CD4-positive, alpha-beta memory T cell (primary cell): ENCODE measurements around the gene RAB22A. TPM values are rescaled to one million over a fixed set of nuclear protein-coding genes. Genes with fewer than 3 reads are reported as not detected.
A peak's percentile ranks its signal among the peaks of the same experiment; 100 is the strongest.

Experiments used
- CTCF ChIA-PET: fragments of 350-600 bp; sonication (Branson Sonifier 250); formaldehyde crosslinking; loops from one replicate; lab custom pipeline; 2021; ENCODE audit warnings: inconsistent platforms; ENCODE audit not compliant: partially characterized antibody; lab: Charles Lee
- POLR2A ChIA-PET: fragments of 350-600 bp; sonication (Branson Sonifier 250); formaldehyde crosslinking; loops from one replicate; lab custom pipeline; 2021; ENCODE audit not compliant: partially characterized antibody; lab: Charles Lee
- DNase-seq, 5 donors: peaks; one replicate each; pipeline versions ENCODE4 v3.0.0 to v3.0.0-alpha.2; 2020 to 2022; ENCODE audit warnings: mixed read lengths in 1 of 5
- H3K27ac ChIP-seq: one replicate; pipeline ENCODE4 v1.7.0; 2013; ENCODE audit warnings: low read depth, low read length
- H3K27me3 ChIP-seq: 2 replicates; pipeline ENCODE4 v1.7.0; 2013; ENCODE audit warnings: mild to moderate bottlenecking, low read length, moderate library complexity; ENCODE audit not compliant: insufficient read depth
- H3K36me3 ChIP-seq: 2 replicates; pipeline ENCODE4 v1.7.0; 2013; ENCODE audit warnings: mild to moderate bottlenecking, low read length, moderate library complexity; ENCODE audit not compliant: insufficient read depth
- H3K4me1 ChIP-seq: 2 replicates; pipeline ENCODE4 v1.7.0; 2013; ENCODE audit warnings: mild to moderate bottlenecking, low read length, moderate library complexity; ENCODE audit not compliant: insufficient read depth
- H3K4me3 ChIP-seq, 2 donors: one replicate each; pipeline ENCODE4 v1.7.0; 2013; ENCODE audit warnings: low read length in 2 of 2, mild to moderate bottlenecking in 1 of 2
- H3K9me3 ChIP-seq, 2 donors: one replicate each; pipeline ENCODE4 v1.7.0; 2013; ENCODE audit warnings: low read length in 2 of 2, control low read depth in 1 of 2; ENCODE audit not compliant: control insufficient read depth in 1 of 2
- H3K27ac Mint-ChIP-seq, 7 donors: one replicate each; pipeline ENCODE4 v1.8.0; 2020 to 2021; ENCODE audit warnings: mixed read lengths in 7 of 7, mild to moderate bottlenecking in 6 of 7, inconsistent platforms in 3 of 7, moderate library complexity in 3 of 7
- H3K27me3 Mint-ChIP-seq, 2 donors: one replicate each; pipeline ENCODE4 v1.8.0; 2020 to 2021; ENCODE audit warnings: mixed read lengths in 2 of 2
- H3K36me3 Mint-ChIP-seq, 2 donors: one replicate each; pipeline ENCODE4 v1.8.0; 2020 to 2021; ENCODE audit warnings: mixed read lengths in 2 of 2, inconsistent platforms in 1 of 2, mild to moderate bottlenecking in 1 of 2
- H3K4me1 Mint-ChIP-seq, 4 donors: one replicate each; pipeline ENCODE4 v1.8.0; 2020 to 2021; ENCODE audit warnings: mixed read lengths in 4 of 4, mild to moderate bottlenecking in 1 of 4
- H3K4me3 Mint-ChIP-seq, 8 donors: one replicate each; pipeline ENCODE4 v1.8.0; 2020 to 2021; ENCODE audit warnings: mixed read lengths in 8 of 8, mild to moderate bottlenecking in 7 of 8, moderate library complexity in 6 of 8, inconsistent platforms in 3 of 8
- H3K9me3 Mint-ChIP-seq, 8 donors: one replicate each; pipeline ENCODE4 v1.8.0; 2020 to 2021; ENCODE audit warnings: mixed read lengths in 8 of 8, mild to moderate bottlenecking in 5 of 8, inconsistent platforms in 3 of 8, moderate library complexity in 1 of 8
- intact Hi-C: fragments of 100-400 bp; cut with micrococcal nuclease; formaldehyde crosslinking; loops from one replicate; pipeline ENCODE4 v1.15.1; 2023
- polyA plus RNA-seq, 2 donors: library from polyadenylated mRNA; unstranded; fragments of 300-500 nt; fragmentation: Illumina TruSeq; gene quantifications; one replicate each; pipeline ENCODE4 v1.2.3, GENCODE V29; 2021
- total RNA-seq, 2 experiments: library from RNA; stranded (reverse); gene quantifications; one replicate each; pipeline ENCODE4 v1.2.3, GENCODE V29; 2021

RAB22A gene
- total and polyA plus RNA-seq, 4 experiments from 2014 or later = 11.0 to 23.6 (median 20.4) TPM

DNA sequence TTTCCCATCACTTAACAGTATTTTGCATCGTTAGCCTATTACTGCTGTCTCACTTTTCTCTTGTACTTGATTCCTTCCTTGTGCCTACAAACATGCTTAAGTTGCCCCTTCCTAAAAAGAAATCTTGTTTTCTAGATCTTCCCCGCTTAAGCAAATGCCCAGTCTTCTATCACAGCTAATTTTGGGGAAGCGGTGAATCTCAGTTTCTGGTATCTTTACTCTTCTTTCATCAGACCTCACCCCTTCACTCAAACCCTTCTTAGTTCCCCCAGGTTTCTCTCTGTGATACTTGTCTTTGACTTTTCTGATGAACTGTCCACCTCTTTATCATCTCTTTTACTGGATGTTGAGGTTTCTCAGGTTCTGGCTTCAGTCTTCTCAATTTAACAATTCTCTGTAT is 93.8 kb downstream of the RAB22A start:
- intact Hi-C loops = no loop called here
- Histone ChIP-seq H3K36me3 (no peaks in the 10 kb centered on the region), H3K27me3 (no peaks in the 10 kb centered on the region), H3K9me3 (no peaks in the 10 kb centered on the region), H3K4me3 (no peak overlapping the region), H3K4me1 (peaks cover 95% of the 10 kb centered on the region), H3K27ac (no peak overlapping the region)
- no peak for DNase-seq
- no peak overlapping the region for H3K4me3 Mint-ChIP-seq
- no peaks in the 10 kb centered on the region for H3K27me3 Mint-ChIP-seq
- H3K4me1 Mint-ChIP-seq = peaks cover 6 to 31% (median 19%) of the 10 kb centered on the region in 4 donors
- peaks cover 0 to 3% of the 10 kb centered on the region in 2 donors for H3K36me3 Mint-ChIP-seq
- ChIA-PET POLR2A (no interaction called here), CTCF (no interaction called here)
- peaks cover 0 to 1% (median 0%) of the 10 kb centered on the region in 8 donors for H3K9me3 Mint-ChIP-seq
- no peak overlapping the region for H3K27ac Mint-ChIP-seq

DNA sequence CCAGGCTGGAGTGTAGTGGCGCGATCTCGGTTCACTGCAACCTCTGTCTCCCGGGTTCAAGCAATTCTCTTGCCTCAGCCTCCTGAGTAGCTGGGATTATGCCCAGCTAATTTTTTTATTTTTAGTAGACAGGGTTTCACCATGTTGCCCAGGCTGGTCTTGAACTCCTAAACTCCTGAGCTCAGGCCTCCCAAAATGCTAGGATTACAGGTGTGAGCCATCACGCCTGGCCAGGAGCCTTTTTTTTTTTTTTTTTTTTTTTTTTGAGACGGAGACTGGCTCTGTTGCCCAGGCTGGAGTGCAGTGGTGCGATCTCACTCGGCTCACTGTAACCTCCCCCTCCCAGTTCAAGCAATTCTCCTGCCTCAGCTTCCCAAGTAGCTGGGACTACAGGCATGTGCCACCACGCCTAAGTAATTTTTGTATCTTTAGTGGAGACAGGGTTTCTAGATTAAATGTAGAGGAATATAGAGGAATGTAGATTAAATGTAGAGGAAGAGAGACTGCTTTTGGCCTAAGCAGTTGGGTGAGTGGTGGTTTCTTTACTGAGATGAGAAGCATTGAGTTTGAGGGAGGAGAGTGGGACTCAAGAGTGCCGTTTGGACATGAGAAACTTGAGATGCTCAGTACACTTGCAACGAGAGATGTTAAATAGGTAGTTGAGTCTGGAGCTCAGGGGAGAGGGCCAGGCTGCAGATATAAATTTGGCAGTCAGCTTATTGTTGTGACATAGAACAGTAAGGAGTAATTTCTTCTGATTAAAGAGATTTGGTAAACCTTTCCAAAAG is 96.2 kb downstream of the RAB22A start:
- Mint-ChIP-seq H3K36me3 (no peaks in the 10 kb centered on the region), H3K27me3 (no peaks in the 10 kb centered on the region), H3K27ac (no peak overlapping the region), H3K4me1 (peaks cover 0 to 33% (median 32%) of the 10 kb centered on the region in 4 donors), H3K4me3 (no peak overlapping the region), H3K9me3 (no peaks in the 10 kb centered on the region)
- POLR2A ChIA-PET = interaction anchor here (0.6 to 1.8 kb wide), 2 partner anchors 16 to 379 kb away, joined by 3 to 10 read pairs; partner anchors contain the start of gene VAPB
- no peak for DNase-seq
- H3K36me3 ChIP-seq = no peaks in the 10 kb centered on the region
- no peak overlapping the region for H3K4me3 ChIP-seq
- H3K9me3 ChIP-seq = no peaks in the 10 kb centered on the region
- CTCF ChIA-PET = interaction anchor here (1.6 kb wide), 1 partner anchor 17 kb away, joined by 5 read pairs; the partner anchor contains the start of gene VAPB
- no peak overlapping the region for H3K27ac ChIP-seq
- H3K4me1 ChIP-seq = peaks cover 94% of the 10 kb centered on the region
- H3K27me3 ChIP-seq = no peaks in the 10 kb centered on the region
- intact Hi-C loops = no loop called here

DNA sequence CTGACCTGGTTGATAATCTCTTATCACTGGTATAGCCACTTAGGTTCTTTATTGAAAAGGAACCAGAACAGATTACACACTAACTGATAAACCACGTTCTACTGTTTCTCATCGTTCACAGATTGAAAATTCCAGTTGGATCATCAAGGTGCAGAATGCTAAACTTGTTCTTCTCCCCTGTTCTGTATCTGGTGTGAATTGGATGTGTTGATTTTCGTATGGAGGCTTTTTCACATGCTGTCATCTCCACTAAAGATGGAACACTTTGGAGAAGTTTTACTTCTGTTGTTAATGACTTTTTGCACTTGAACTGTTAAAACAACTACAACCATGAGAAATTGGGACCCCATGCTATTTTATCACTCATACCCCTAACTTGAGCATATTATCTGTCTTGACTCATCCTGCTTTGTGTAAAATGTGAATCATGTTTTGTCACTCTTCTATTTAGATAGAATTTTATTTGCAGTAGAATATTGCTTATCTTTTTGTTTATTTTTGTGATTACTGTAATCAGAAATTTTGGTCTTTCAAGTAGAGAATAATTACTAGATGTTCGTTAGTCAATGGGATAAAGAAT is 97.0 kb downstream of the RAB22A start:
- Histone ChIP-seq H3K4me3 (no peak overlapping the region), H3K9me3 (no peaks in the 10 kb centered on the region), H3K4me1 (peaks cover 87% of the 10 kb centered on the region), H3K27me3 (no peaks in the 10 kb centered on the region), H3K27ac (no peak overlapping the region), H3K36me3 (no peaks in the 10 kb centered on the region)
- intact Hi-C loops = no loop called here
- Mint-ChIP-seq H3K27me3 (no peaks in the 10 kb centered on the region), H3K4me1 (peaks cover 0 to 36% (median 33%) of the 10 kb centered on the region in 4 donors), H3K27ac (peak overlapping the region in 4 of 7 donors; percentile 54 to 88 (median 68)), H3K9me3 (no peaks in the 10 kb centered on the region), H3K4me3 (peak overlapping the region in 1 of 8 donors; percentile 14), H3K36me3 (no peaks in the 10 kb centered on the region)
- POLR2A ChIA-PET = interaction anchor here (1.4 to 2.3 kb wide), 3 partner anchors 10 to 96 kb away, joined by 3 to 20 read pairs (median 7); partner anchors contain the start of genes RAB22A and VAPB
- CTCF ChIA-PET = interaction anchor here (0.6 to 2.0 kb wide), 3 partner anchors 18 to 23 kb away, joined by 3 to 5 read pairs (median 4); partner anchors contain the start of gene VAPB
- DNase-seq = no peak

GRCh38 chr20:58407201-58407873 is 97.8 kb downstream of the RAB22A start:
- Histone ChIP-seq H3K4me3 (no peak overlapping the region), H3K9me3 (no peaks in the 10 kb centered on the region), H3K27me3 (no peaks in the 10 kb centered on the region), H3K36me3 (no peaks in the 10 kb centered on the region), H3K27ac (peak overlapping the region; percentile 40), H3K4me1 (peaks cover 79% of the 10 kb centered on the region)
- Mint-ChIP-seq H3K4me3 (peak overlapping the region in 3 of 8 donors; percentile 2 to 79 (median 68)), H3K27ac (peak overlapping the region; percentile 75 to 95 (median 89)), H3K27me3 (no peaks in the 10 kb centered on the region), H3K9me3 (no peaks in the 10 kb centered on the region), H3K36me3 (no peaks in the 10 kb centered on the region), H3K4me1 (peaks cover 4 to 41% (median 33%) of the 10 kb centered on the region in 4 donors)
- ChIA-PET CTCF (interaction anchor here (0.6 to 2.0 kb wide), 2 partner anchors 19 to 24 kb away, joined by 3 to 4 read pairs; partner anchors contain the start of gene VAPB), POLR2A (interaction anchor here (1.0 to 2.3 kb wide), 5 partner anchors 9 to 243 kb away, joined by 3 to 20 read pairs (median 3); partner anchors contain the start of genes RAB22A and VAPB)
- DNase-seq = no peak
- intact Hi-C loops = no loop called here

DNA sequence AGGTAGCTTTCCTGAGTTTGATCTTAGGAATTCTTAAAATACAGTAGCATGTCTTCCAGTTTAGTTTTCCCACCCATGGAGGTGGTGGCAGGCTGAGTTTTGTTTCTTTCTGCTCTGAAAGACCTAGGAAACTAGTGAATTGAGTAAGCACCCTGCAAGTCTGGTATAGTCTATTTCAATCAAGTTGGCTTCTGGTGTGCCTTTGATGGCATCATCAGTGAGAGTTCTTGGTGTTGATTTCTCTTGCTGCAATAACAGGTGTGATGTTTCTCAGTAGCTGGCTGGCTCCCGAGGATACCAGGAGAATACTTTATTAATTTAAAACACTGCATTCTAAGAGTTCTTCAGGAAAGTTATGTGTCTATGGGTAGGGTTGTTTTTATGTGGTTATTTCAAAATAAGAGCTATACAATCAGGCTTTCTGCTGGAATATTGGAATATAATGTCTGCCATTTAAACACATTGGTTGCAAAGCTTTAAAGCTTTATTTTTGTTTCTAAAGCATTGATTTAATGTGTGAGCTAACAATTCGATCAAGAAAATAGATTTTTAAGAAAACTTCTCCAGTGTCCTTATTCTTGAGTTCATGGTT is 98.5 kb downstream of the RAB22A start:
- peak in 4 of 5 donors; percentile 22 to 44 (median 28) for DNase-seq
- Mint-ChIP-seq H3K27ac (peak overlapping the region; percentile 75 to 95 (median 89)), H3K36me3 (no peaks in the 10 kb centered on the region), H3K27me3 (no peaks in the 10 kb centered on the region), H3K4me3 (peak overlapping the region; percentile 54 to 89 (median 72)), H3K9me3 (no peaks in the 10 kb centered on the region), H3K4me1 (peaks cover 8 to 41% (median 33%) of the 10 kb centered on the region in 4 donors)
- Histone ChIP-seq H3K27me3 (no peaks in the 10 kb centered on the region), H3K9me3 (no peaks in the 10 kb centered on the region), H3K36me3 (no peaks in the 10 kb centered on the region), H3K4me1 (peaks cover 72% of the 10 kb centered on the region), H3K27ac (peak overlapping the region; percentile 40), H3K4me3 (no peak overlapping the region)
- CTCF ChIA-PET = interaction anchor here (0.7 to 2.0 kb wide), 6 partner anchors 8 to 247 kb away, joined by 3 to 5 read pairs (median 4); partner anchors contain the start of genes STX16 and VAPB
- intact Hi-C loops = no loop called here
- POLR2A ChIA-PET = interaction anchor here (1.0 to 2.3 kb wide), 6 partner anchors 9 to 482 kb away, joined by 3 to 20 read pairs (median 3); partner anchors contain the start of genes RAB22A and VAPB

GRCh38 chr20:58408603-58409246 is 99.2 kb downstream of the RAB22A start:
- ChIA-PET POLR2A (interaction anchor here (1.0 to 2.3 kb wide), 5 partner anchors 19 to 481 kb away, joined by 3 to 20 read pairs (median 3); partner anchors contain the start of genes RAB22A and VAPB), CTCF (interaction anchor here (0.7 to 2.0 kb wide), 7 partner anchors 9 to 247 kb away, joined by 3 to 5 read pairs (median 4); partner anchors contain the start of genes STX16 and VAPB)
- Mint-ChIP-seq H3K9me3 (no peaks in the 10 kb centered on the region), H3K4me1 (peaks cover 8 to 41% (median 33%) of the 10 kb centered on the region in 4 donors), H3K4me3 (peak overlapping the region; percentile 54 to 89 (median 72)), H3K36me3 (no peaks in the 10 kb centered on the region), H3K27ac (peak overlapping the region; percentile 75 to 95 (median 89)), H3K27me3 (no peaks in the 10 kb centered on the region)
- H3K27ac ChIP-seq = peak overlapping the region; percentile 40
- DNase-seq = peak in 4 of 5 donors; percentile 17 to 32 (median 22)
- intact Hi-C loops = no loop called here
- H3K4me3 ChIP-seq = no peak overlapping the region
- no peaks in the 10 kb centered on the region for H3K9me3 ChIP-seq
- H3K36me3 ChIP-seq = no peaks in the 10 kb centered on the region
- peaks cover 66% of the 10 kb centered on the region for H3K4me1 ChIP-seq
- H3K27me3 ChIP-seq = no peaks in the 10 kb centered on the region
